B cell (primary cell): ENCODE results near the gene MYRFL. TPM values are rescaled to one million over a fixed set of nuclear protein-coding genes. Genes with fewer than 3 reads are reported as not detected.

Experiments used
- ATAC-seq: fragments of 200-7000 bp; cut with Tn5 transposase; one replicate; pipeline ENCODE4 v1.10.0; 2021; ENCODE audit warnings: low read depth, mild to moderate bottlenecking, moderate number of reproducible peaks, moderate library complexity
- CTCF ChIA-PET: fragments of 350-600 bp; sonication (Branson Sonifier 250); formaldehyde crosslinking; loops from one replicate; lab custom pipeline; 2021; ENCODE audit warnings: antibody characterized with exemption, inconsistent platforms; lab: Charles Lee
- POLR2A ChIA-PET: fragments of 350-600 bp; sonication (Branson Sonifier 250); formaldehyde crosslinking; loops from one replicate; lab custom pipeline; 2021; ENCODE audit warnings: antibody characterized with exemption; lab: Charles Lee
- DNase-seq: peaks from one replicate; pipeline ENCODE4 v3.0.0; 2013
- H2AFZ ChIP-seq: 2 replicates; pipeline ENCODE4 v1.6.1; 2012; ENCODE audit warnings: mild to moderate bottlenecking, low read depth, low read length; ENCODE audit not compliant: insufficient read depth, poor library complexity, severe bottlenecking
- H3K27ac ChIP-seq, 2 donors: 1 replicate in 1 of 2; 2 replicates in 1 of 2; pipeline ENCODE4 v1.5.1; 2012 to 2013; ENCODE audit warnings: low read length in 2 of 2, mild to moderate bottlenecking in 2 of 2, moderate library complexity in 1 of 2
- H3K27me3 ChIP-seq, 4 experiments: fragments of 200-600 bp in 1 of 4; sonication (generic) in 1 of 4; replicated peaks in 1 of 4; 1 replicate in 2 of 4; 2 replicates in 2 of 4; pipeline versions ENCODE4 v1.6.1 to v1.7.0; 2013 to 2016; ENCODE audit warnings: low read length in 3 of 4, mild to moderate bottlenecking in 2 of 4, mixed read lengths in 1 of 4, moderate library complexity in 1 of 4; ENCODE audit not compliant: insufficient read depth in 4 of 4, control insufficient read depth in 3 of 4; ENCODE audit errors: control extremely low read depth in 1 of 4
- H3K36me3 ChIP-seq, 2 experiments: replicated peaks in 1 of 2; 1 replicate in 1 of 2; 2 replicates in 1 of 2; pipeline versions ENCODE4 v1.6.1 to v1.7.1; 2013; ENCODE audit warnings: low read length in 1 of 2; ENCODE audit not compliant: insufficient read depth in 2 of 2, control insufficient read depth in 1 of 2; ENCODE audit errors: control extremely low read depth in 1 of 2, extremely low read depth in 1 of 2
- H3K4me1 ChIP-seq, 2 donors: fragments of 200-600 bp in 1 of 2; sonication (generic) in 1 of 2; 1 replicate in 1 of 2; 2 replicates in 1 of 2; pipeline versions ENCODE4 v1.5.1 to v1.6.1; 2013 to 2017; ENCODE audit warnings: low read length in 2 of 2; ENCODE audit not compliant: control insufficient read depth in 2 of 2, insufficient read depth in 2 of 2
- H3K4me2 ChIP-seq: replicated peaks from 2 replicates; pipeline ENCODE3; 2012; ENCODE audit warnings: mild to moderate bottlenecking, low read depth, low read length; ENCODE audit not compliant: poor library complexity, severe bottlenecking
- H3K4me3 ChIP-seq, 5 experiments: fragments of 200-600 bp in 1 of 5; sonication (generic) in 1 of 5; 1 replicate in 3 of 5; 2 replicates in 2 of 5; pipeline versions ENCODE4 v1.5.1 to v1.7.0; 2011 to 2016; ENCODE audit warnings: low read length in 4 of 5, mild to moderate bottlenecking in 4 of 5, low read depth in 2 of 5, control low read depth in 1 of 5, moderate library complexity in 1 of 5; ENCODE audit not compliant: insufficient read depth in 1 of 5; ENCODE audit errors: control extremely low read depth in 1 of 5, extremely low read depth in 1 of 5
- H3K79me2 ChIP-seq: fragments of 200-600 bp; sonication (generic); one replicate; pipeline ENCODE4 v1.6.0; 2016; ENCODE audit warnings: low read length; ENCODE audit not compliant: control insufficient read depth, insufficient read depth
- H3K9ac ChIP-seq: fragments of 200-600 bp; sonication (generic); 2 replicates; pipeline ENCODE4 v1.6.1; 2017; ENCODE audit warnings: mild to moderate bottlenecking, low read length, moderate library complexity
- H3K9me3 ChIP-seq, 3 donors: one replicate each; pipeline versions ENCODE4 v1.6.1 to v1.7.1; 2013; ENCODE audit warnings: low read length in 2 of 3; ENCODE audit not compliant: control insufficient read depth in 2 of 3, insufficient read depth in 1 of 3; ENCODE audit errors: control extremely low read depth in 1 of 3
- H4K20me1 ChIP-seq: 2 replicates; pipeline ENCODE4 v1.6.0; 2012; ENCODE audit warnings: mild to moderate bottlenecking, low read length; ENCODE audit not compliant: insufficient read depth, control insufficient read depth, poor library complexity, severe bottlenecking
- H3K27ac Mint-ChIP-seq: one replicate; pipeline ENCODE4 v1.8.0; 2021; ENCODE audit warnings: mixed read lengths
- H3K27me3 Mint-ChIP-seq: one replicate; pipeline ENCODE4 v1.8.0; 2021; ENCODE audit warnings: mixed read lengths
- H3K4me1 Mint-ChIP-seq: one replicate; pipeline ENCODE4 v1.8.0; 2021; ENCODE audit warnings: mixed read lengths
- H3K4me3 Mint-ChIP-seq: one replicate; pipeline ENCODE4 v1.8.0; 2021; ENCODE audit warnings: mixed read lengths
- H3K9me3 Mint-ChIP-seq: one replicate; pipeline ENCODE4 v1.8.0; 2022; ENCODE audit warnings: mixed read lengths; ENCODE audit not compliant: insufficient read depth
- CTCF ChIP-seq: fragments of 200-600 bp; IDR thresholded peaks from one replicate; pipeline ENCODE4 v1.8.0; 2022; ENCODE audit warnings: antibody characterized with exemption, mild to moderate bottlenecking
- EZH2 ChIP-seq: IDR thresholded peaks from 2 replicates; pipeline ENCODE4 v1.6.1; 2012; ENCODE audit warnings: borderline replicate concordance, low read depth, mild to moderate bottlenecking, moderate library complexity, low read length; ENCODE audit not compliant: insufficient read depth, poor library complexity, severe bottlenecking
- WGBS: methylation state at CpG from one replicate; pipeline ENCODE4 v1.1.5; 2013; ENCODE audit warnings: missing lambda C conversion rate; ENCODE audit not compliant: insufficient coverage; 5-methylcytosine and 5-hydroxymethylcytosine counted together
- intact Hi-C: fragments of 100-400 bp; cut with micrococcal nuclease; formaldehyde crosslinking; loops from one replicate; pipeline ENCODE4 v1.10.0; 2022
- polyA plus RNA-seq: library from polyadenylated mRNA; depleted of rRNA; stranded (reverse); fragments of >200 nt; gene quantifications from 2 replicates; pipeline ENCODE4 v1.2.3, GENCODE V29; 2012
- total RNA-seq, 2 donors: library from RNA; stranded (reverse); fragments of 120-200 nt in 1 of 2; gene quantifications; 1 replicate in 1 of 2; 2 replicates in 1 of 2; pipeline versions ENCODE4 v1.2.3 to v1.2.4, GENCODE V29; 2013 to 2022

The MYRFL gene
- total and polyA plus RNA-seq, 2 donors (not counting 1 experiment from before 2014, with no cell fraction given), result 0.28 TPM; not detected in 1

- no peak overlapping the region for H3K9ac ChIP-seq
- no peak overlapping the region for H3K4me2 ChIP-seq
- no peaks in the 10 kb centered on the region for H3K36me3 ChIP-seq
- no peak overlapping the region for H3K27ac Mint-ChIP-seq
- POLR2A ChIA-PET, result no interaction called here
- 100% methylated on average over 1 of the region's 2 CpGs for WGBS
- CTCF ChIA-PET, result no interaction called here
- H3K4me3 Mint-ChIP-seq, result no peak overlapping the region
- H3K9me3 Mint-ChIP-seq, result no peaks in the 10 kb centered on the region
- peaks cover 5% of the 10 kb centered on the region in 2 donors for H3K4me1 ChIP-seq
- no peaks in the 10 kb centered on the region for H3K79me2 ChIP-seq
- H3K4me1 Mint-ChIP-seq, result peaks cover 4% of the 10 kb centered on the region
- no peak overlapping the region for H3K4me3 ChIP-seq
- no peaks in the 10 kb centered on the region for H3K27me3 ChIP-seq
- TF ChIP-seq EZH2, result no peak
- no peak for TF ChIP-seq CTCF
- intact Hi-C loops, result no loop called here
- H3K27ac ChIP-seq, result no peak overlapping the region
- no peaks in the 10 kb centered on the region for H3K9me3 ChIP-seq
- no peak for ATAC-seq
- H4K20me1 ChIP-seq, result no peaks in the 10 kb centered on the region
- H2AFZ ChIP-seq, result no peak overlapping the region
- DNase-seq, result no peak
- peaks cover 11% of the 10 kb centered on the region for H3K27me3 Mint-ChIP-seq
Measured at GRCh38 chr12:69932154-69932553, 107.1 kb downstream of the MYRFL start.

GRCh38 chr12:69932676-69933552, 107.9 kb downstream of the MYRFL start:
- Mint-ChIP-seq H3K27me3 (peaks cover 11% of the 10 kb centered on the region), H3K27ac (no peak overlapping the region), H3K4me1 (no peaks in the 10 kb centered on the region), H3K4me3 (no peak overlapping the region), H3K9me3 (no peaks in the 10 kb centered on the region)
- H3K36me3 ChIP-seq, result no peaks in the 10 kb centered on the region
- POLR2A ChIA-PET, result no interaction called here
- CTCF ChIA-PET, result no interaction called here
- H2AFZ ChIP-seq, result no peak overlapping the region
- TF ChIP-seq EZH2 (no peak), CTCF (no peak)
- no peaks in the 10 kb centered on the region for H4K20me1 ChIP-seq
- ATAC-seq (no peak), DNase-seq (no peak)
- H3K9me3 ChIP-seq, result no peaks in the 10 kb centered on the region
- intact Hi-C loops, result no loop called here
- no peaks in the 10 kb centered on the region for H3K4me1 ChIP-seq
- H3K79me2 ChIP-seq, result no peaks in the 10 kb centered on the region
- H3K9ac ChIP-seq, result no peak overlapping the region
- no peaks in the 10 kb centered on the region for H3K27me3 ChIP-seq
- no peak overlapping the region for H3K27ac ChIP-seq
- no peak overlapping the region for H3K4me2 ChIP-seq
- H3K4me3 ChIP-seq, result no peak overlapping the region
- 80% methylated on average over 4 of the region's 6 CpGs for WGBS
